Cardiac septum (tissue), 1 donor: ENCODE measurements around the gene TRANK1. TPM values are rescaled to one million over a fixed set of nuclear protein-coding genes. Genes with fewer than 3 reads are reported as not detected.

ENCODE experiments used
- DNase-seq: peaks from one replicate; pipeline ENCODE4 v3.0.0-alpha.2; 2020; ENCODE audit warnings: low spot score
- intact Hi-C: fragments of 100-400 bp; cut with DNase I; formaldehyde crosslinking; loops from one replicate; pipeline ENCODE4 v1.14.0; 2022
- total RNA-seq: library from RNA; stranded (reverse); fragmentation: NEBNext Ultra II Directional; extraction: Animal tissue kit (Norgen Biotek cat#: 25700); gene quantifications from one replicate; pipeline ENCODE4 v1.2.1, GENCODE V29; 2021
- donor health status: DM: no; HTN: no; CAD: no.

Gene TRANK1
- total RNA-seq, 1 donor from 2014 or later = 6.3 TPM

DNA sequence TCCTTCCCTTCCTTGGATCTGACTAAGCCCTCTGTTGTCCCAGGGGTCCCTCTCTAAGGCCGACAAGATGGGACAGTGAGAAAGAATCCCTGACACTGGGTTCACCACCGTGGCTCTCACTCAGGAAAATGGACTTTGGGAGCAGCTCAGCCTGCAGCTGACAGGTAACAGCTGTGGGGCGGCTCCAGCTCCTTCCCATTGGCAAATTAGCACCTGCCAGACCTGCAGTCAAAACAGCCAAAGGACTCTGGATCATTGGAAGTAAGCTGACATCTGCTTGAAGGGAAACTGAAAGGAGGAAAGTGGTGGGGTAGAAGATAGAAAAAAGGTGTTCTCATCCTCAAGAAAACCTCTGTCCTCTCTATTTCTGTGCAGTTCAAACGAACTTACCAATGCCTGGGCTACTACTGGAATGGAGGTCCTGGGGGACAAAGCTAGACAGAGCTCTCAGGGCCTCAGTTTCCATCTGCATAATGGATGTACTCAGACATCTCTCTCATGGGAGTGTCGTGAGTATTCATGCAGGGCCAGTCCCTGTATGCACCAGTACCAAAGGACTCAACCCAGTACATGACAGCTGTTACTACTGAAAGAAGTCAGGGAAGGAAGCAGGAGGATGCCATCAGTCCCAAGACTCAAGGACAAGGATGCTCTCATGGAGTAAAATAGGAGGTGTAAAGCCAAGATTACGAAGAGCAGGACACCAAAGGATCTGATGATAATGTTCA, 126.9 kb downstream of the TRANK1 start:
- intact Hi-C loops = no loop called here
- DNase-seq = no peak

DNA sequence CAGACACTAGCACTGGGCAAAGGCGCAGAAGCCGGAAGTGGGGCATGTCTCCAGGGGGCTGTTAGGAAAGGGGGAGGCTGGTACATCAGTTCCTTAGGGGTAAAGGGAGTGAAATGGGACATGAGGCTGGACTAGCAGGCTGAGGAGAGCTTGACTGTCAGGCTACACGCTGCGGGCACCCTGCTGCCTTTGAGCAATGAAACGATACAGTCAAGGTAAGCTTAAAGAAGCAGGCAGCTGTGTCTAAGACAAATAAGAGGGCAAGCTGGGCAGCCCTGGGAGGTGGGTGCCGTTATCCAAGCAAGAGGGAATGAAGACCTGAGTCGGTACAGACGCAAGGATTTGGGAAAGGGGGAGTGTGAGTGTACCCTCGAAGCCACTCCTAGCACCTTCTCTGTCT, 129.5 kb downstream of the TRANK1 start:
- intact Hi-C loops = no loop called here
- DNase-seq = no peak

DNA sequence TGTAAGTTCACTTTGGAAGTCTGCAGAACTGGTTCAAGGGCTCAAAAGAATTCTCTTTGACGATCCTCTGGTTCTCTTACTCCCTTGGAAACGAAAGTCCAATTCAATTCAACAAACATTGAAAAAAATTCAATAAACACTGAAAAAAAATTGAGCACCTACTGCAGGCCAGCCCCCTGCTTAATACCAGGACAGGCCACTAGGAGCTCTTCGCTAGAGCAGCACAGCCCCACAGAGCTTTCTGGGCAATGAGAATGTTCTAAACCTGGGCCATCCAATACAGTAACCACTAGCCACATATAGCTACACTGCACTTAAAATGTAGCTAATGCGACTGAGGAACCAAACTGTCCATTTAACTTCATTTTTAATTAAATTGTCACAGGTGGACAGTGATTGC, 130.1 kb downstream of the TRANK1 start:
- intact Hi-C loops = no loop called here

DNA sequence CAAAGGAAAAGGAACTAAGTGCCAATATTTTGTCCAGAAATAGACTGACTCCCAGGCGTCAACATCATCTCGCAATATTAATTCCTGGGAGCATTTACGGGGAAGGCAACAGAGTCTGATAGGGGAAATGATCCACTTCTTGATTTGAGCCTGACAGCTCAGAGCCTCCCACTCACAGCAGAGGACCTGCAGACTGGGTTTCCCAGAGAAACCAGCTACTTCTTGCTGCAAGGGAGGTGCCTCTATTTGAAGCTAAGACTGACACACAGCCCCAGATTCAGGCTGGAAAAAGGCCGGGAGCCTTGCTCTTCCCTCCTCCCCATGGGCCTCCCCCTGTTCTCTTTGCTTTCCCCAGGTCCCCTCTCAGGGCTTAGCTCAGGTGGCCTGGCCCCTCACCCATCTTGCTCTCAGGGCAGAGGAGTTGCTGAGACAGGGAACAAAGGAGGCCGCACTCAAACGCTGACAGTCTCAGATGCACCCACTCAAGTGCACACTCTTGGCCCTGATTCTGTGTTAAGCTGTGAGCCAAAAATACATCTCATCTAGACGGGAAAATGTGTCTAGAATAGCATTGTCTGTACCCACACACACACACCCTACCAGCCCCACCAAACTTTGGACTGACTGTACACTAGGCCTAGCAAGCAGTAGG, 130.7 kb downstream of the TRANK1 start:
- intact Hi-C loops = no loop called here
- no peak for DNase-seq

More for the DNA sequence above, 130.1 kb downstream of the TRANK1 start:
- DNase-seq = no peak

DNA sequence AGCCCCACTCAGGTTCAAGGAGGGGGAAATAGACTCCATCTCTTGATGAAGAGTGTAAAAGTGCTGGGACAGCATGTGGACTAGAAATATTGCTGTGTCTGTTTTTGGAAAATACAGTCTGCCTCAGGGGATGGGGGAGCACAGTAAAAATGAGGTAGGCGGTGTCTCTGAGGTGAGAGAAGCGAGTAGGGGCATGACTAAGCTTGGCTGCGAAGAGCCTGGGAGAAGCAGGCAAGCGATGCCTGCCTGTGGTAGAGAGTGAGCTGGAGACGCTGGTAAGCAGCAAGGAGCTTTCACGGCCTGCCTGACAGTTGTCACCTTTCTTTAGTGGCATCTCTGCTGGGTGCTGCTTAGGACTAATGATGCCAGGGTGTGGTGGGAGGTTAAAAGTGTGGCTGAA, 131.5 kb downstream of the TRANK1 start:
- no peak for DNase-seq
- intact Hi-C loops = no loop called here

DNA sequence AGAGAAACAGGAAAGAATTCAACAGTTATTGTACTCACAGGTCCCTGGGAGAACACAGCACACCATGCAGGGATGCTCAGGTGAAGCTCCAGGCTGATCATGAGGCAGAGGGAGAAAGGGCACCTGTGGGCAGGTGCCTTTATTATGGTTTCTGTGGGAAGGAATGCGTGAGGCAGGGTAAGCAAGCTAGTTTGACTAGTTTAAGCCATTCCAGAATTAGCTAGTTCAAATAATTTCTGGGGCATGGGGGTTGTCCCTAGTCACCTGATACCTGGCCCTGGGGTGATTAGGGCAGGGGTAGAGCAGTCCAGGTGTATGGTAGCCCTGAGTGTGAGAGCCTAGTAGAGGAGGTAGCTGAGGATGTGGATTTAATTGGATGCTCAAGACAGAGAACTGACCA, 132.6 kb downstream of the TRANK1 start:
- DNase-seq = no peak
- intact Hi-C loops = no loop called here

DNA sequence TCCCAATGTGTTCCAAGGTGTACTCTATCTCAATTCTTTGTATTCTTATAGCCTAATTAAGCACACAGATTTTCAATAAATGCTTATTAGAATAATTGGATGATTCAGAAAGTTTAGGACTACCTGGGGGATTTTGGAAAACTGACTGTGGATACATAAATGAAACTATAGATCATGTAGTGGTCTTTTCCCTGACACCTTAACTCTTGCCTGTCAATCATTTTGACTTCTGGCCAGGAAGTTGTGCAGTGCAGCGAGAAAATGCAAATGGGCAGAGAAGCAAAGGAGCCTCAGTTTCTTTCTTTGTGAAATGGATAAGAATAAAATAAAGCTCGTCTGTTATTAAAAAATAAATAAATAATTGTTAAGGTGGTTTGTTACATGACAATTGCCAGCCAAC, 133.1 kb downstream of the TRANK1 start:
- intact Hi-C loops = no loop called here
- DNase-seq = no peak

DNA sequence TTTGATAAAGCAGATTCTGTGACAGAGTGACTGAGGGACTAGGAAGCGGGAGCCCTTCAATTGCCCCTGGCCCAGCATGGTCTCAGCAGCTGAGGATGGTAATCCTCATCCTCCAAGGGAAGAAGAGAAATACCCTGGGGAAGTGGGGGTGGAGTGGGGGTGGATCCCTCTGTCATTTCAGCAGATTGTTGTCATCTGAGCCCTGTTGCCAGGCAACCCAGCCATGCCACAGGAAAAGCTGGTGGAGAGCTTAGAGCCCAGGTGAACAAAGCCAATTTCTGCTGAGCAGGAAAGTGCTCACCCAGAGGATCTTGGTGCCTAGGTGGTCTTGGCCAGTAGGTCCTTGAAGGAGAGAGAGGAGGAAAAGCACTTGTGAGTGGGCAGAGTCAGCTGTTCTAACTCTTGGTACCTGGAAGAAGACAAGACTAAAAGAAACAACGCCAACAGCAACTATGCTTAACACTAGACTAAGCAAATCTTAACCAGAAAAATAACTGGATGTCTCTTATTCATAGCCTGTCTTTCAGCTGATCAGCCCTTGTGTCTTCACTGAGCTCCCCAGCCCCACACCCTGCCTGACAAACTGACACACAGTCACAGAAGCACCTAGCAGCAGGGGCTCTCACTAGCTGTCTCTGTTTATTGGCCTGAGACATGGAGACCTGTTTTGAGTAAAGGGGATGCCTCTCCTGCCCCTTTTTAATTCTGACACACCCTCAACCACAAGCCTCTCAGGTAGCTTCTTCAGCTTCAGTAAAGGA, 140.4 kb downstream of the TRANK1 start:
- intact Hi-C loops = no loop called here
- DNase-seq = no peak

DNA sequence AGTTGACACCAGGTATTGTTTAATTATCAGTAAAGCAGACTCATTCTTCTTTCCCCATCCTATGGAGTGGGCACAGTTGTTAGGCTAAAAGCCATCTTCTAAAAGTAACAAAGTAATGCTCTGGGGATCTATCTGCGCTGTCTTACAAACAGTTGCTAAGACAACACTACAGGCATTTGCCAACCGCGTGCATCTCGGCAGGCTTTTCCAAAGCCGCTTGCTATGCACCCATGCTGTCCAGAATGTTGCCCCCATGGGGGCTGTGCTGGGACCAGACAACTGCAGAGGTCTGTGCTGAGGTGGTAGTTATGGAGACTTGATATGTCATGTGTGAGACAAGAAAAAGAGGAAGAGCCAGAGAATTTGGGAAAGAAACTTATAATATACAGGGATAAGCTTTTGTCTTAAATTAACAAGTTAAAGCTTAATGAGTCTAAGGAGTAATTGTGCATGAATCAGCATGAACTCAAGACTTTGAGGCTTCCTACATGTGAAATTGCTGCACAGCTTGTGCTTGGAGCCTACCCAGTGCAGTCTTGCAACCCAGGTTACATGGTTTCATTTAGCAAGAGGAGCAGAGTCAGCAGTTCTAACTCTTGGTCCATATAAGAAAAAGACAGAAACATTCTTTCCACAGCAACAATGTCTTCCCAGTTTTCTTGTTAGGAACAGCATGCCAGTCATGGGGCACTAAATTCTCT, 141.6 kb downstream of the TRANK1 start:
- intact Hi-C loops = no loop called here
- no peak for DNase-seq

DNA sequence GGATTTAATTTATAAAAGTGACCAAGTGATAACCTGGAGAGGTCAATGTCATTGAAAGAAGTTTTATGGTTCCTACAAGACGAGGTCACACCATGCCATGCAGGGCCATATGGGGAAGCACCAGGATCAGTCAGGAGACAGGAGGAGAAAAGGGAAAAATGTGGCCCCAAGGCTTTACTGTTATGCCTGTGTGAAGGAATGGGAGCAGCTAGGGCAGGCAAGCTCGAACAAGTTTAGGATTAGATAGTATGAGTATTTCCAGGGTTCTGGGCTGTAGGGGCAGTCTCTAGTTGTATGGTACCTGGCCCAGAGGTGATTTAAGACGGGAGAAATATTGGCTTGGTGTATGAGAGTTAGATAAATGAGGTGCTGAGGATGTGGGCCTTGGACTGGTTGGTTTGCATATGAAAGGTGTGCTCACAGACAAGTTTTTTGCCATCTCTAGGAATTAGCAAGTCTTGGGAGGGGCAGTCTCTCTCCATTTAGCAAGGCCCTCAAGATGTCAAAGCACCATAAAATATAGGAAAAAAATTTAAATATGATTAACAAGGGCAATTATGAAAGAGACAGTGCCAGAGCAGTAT, 144.2 kb downstream of the TRANK1 start:
- no peak for DNase-seq
- intact Hi-C loops = no loop called here

DNA sequence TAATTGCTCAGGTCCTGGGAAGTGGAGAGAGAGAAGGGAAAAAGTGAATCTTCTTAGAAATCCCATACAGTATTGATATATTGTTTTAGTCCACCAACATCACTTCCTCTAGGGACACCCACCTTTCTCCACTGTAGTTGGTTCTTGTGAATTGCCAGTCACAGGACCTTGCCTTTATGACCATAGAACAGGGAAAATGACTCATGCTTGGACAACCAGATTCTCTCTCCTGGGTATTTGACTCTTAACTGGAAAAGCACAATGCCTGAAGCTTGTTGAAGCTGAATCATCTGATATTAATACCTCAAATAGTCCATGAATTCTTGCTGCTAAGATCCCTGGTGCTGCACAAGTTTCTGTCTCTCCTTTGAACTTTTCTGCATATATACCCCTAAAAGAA, 148.0 kb downstream of the TRANK1 start:
- DNase-seq = no peak
- intact Hi-C loops = no loop called here

DNA sequence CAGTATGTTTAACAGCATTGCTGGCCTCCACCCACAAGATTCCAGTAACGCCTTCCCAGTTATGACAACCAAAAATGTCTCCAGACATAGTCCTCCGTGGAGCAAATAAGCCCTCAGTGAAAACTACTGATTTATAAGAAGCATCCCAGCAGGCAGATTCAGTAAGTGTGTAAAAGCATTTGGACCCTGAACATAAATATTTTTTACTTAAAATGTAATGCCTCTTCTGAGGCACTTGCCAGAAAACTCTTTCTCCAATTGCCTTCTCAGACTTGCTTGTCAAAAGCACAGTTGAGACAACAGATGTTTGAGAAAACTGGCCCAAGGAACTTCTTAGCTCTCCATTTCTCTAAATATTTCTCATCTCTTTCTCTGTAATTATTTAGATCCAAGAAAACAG, 148.7 kb downstream of the TRANK1 start:
- no peak for DNase-seq
- intact Hi-C loops = no loop called here

DNA sequence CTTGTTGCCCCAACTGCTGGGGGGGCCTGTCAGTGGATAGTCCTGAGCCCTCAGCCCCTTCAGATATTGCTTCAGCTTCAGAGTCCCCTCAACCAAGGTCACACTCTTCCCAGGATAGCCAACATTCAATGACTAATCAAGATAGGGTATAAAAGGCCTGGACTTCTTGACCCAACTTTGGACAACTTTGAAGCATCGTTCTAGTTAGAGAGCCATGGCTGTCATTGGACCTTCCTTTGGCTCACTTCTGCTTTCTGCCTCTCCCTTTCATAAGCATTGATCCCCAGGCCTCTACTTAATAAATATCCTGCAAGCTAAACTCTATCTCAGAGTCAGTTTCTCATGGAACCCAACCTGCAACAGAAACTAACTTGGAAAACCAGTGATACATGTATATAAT, 149.2 kb downstream of the TRANK1 start:
- intact Hi-C loops = no loop called here

DNA sequence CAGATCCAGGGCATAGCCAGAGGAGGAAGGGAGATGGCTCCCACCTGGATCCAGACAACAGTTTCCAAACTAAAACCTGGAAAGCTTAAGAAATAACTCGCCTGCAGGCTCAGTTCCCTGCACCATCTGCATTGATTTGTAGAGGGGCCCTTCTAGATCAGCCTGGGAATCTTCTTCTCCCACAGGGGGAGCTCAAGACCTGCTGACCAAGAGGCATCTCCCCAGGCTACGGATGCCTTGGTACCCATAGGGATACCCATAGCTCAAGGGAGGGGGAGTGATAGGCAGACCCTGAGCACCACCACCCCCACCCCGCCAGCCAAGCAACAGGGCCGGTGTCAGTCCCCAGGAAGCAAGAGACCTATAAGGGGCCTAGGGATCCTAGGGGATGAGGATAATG, 152.5 kb downstream of the TRANK1 start:
- intact Hi-C loops = loop anchor here (5.0 kb wide), 1 partner anchor 35 kb away; no protein-coding TSS in a partner anchor
- DNase-seq = no peak

More for the DNA sequence above, 149.2 kb downstream of the TRANK1 start:
- no peak for DNase-seq

DNA sequence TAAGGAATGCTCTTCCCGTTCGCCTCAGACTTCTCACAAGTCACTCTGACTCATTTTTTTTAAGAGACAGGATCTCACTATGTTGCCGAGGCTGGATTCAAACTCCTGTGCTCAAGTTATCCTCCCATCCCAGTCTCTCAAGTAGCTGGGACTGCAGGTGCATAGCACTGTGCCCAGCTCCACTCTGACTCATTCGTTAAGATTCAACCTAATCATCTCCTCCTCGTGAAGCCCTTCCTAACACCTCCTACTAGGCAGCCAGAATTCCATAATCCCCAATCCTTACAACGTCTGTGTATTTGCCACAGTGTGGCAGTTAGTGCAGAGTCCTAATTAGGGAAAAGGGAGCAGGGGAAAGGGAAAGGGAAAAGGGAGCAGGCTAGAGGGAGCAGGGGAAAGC, 154.1 kb downstream of the TRANK1 start:
- intact Hi-C loops = loop anchor here (5.0 kb wide), 1 partner anchor 37 kb away; no protein-coding TSS in a partner anchor
- no peak for DNase-seq

DNA sequence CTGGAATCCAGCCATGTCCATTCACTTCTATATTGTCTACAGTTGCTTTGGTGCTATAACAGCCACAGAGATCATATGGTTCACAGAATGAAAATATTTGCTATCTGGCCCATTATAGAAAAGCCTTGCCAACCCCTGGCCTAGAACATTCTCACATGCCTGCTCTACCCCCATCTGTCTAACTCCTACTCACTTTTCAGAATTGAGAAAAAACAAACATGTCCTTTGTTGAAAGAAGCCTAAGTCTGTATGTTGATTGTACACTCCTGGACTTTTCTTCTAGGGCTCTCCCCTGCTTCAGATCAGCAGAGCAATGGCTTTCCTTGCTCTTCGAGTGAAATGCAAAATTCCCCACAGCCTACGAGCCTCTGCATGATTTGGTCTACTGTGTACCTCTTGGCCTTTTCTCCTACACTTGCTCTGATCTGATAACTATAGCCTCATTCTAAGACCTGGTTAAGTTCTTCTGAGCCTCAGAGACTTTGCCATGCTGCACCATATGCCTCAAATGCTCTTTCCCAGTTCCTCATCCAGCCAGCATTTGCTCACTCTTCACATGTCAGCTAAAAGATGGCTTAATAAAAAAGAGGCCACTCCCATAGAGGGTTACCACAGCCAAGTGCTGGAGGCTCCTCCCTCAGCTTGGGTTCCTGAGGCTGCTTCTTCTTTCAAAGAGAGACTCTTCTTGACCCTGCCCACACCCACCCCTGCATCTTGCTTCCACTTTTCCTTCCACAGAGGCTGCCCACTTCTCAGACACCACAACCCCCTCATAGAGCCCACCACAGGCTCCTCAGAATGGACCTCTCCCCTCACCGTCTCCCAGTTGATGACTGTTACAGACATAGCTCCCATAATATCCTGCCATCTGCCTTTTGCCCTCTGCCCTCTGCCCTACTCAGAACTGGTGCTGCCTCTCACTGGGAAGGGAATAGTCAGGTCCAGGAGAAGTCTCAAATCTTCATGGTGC, 157.6 kb downstream of the TRANK1 start:
- intact Hi-C loops = no loop called here
- DNase-seq = no peak

DNA sequence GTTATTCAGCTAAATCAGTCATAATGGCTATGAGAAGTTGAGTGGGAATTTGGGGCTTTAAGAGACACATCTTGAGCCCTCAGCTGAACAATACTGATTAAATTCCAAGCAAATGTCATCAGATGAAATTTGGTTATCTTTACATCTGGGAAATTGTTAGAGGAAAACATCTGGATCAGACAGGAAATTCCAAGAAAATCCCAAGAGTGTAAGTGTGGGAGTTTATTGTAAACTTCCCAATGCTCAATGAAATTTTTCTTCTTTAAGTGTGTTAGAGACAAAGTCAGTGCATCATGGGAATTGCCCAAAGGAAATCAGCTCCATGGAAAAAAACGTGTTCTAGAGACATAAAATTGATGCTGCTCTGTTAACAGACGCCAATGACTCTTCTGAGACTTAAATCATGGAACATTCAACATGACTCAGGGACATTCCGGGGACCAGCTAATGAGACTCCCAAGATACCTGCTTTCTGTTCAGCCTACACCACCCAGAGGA, 160.7 kb downstream of the TRANK1 start:
- intact Hi-C loops = no loop called here
- DNase-seq = no peak

DNA sequence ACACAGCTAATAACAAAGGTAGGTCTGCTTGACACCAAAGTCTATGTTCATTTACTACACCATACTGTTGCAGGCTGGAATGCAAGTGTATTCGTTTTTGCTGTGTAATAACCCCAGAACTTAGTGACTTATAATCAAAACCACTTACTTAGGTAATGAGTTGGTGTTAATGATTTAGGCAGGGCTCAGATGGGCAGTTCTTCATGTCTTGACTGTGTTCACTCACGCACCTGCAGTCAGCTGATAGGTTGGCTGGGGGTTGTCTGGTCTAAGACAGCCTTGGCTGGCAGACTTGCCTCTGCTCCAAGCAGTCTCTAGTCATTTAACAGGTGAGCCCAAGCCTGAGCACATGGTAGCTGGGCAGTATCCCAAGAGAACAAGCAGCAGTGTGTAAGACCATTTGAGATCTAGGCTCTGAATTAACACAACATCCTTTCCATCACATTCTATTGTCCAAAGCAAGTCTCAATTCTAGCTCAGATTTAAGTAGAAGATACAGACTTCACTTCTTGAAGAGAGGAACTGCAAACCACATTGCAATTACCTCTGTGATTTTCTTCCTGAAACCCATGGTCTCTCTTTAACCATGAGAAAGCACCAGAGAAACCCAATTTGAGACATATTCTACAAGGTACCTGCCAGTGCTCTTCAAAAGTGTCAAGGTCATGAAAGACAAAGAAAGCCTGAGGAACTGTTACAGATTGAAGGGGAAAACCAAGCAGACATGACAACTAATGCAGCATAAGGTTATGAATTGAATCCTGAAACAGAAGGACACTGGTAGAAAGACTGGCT, 167.2 kb downstream of the TRANK1 start:
- intact Hi-C loops = no loop called here
- no peak for DNase-seq
